IMR-90 (cell line): Measurements from ENCODE around the gene AMPD3. TPM values are rescaled to one million over a fixed set of nuclear protein-coding genes. Genes with fewer than 3 reads are reported as not detected.

Experiments used
- ATAC-seq: fragments of 200-7000 bp; cut with Tn5 transposase; 2 replicates; pipeline ENCODE4 v1.9.1; 2020; ENCODE audit warnings: low read depth, mild to moderate bottlenecking, moderate library complexity
- BruUV-seq: library from RNA; stranded (reverse); fragments of 400-500 nt; replicated peaks from 2 replicates; lab custom pipeline; 2021; lab: Mats Ljungman, UMichigan
- CTCF ChIA-PET: fragments of 300-600 bp; formaldehyde crosslinking; extraction: SDS; loops from one replicate; lab custom pipeline; 2021; ENCODE audit warnings: antibody characterized with exemption; lab: Yijun Ruan, JAX
- POLR2A ChIA-PET: fragments of 300-600 bp; sonication (Branson Sonifier 250); formaldehyde crosslinking; loops from one replicate; lab custom pipeline; 2022; ENCODE audit warnings: antibody characterized with exemption; ENCODE audit not compliant: unreplicated experiment; lab: Charles Lee
- DNase-seq: peaks from one replicate; pipeline ENCODE4 v3.0.0; 2013
- H2AFZ ChIP-seq: replicated peaks from 2 replicates; pipeline ENCODE3; 2013; ENCODE audit warnings: low read length, mild to moderate bottlenecking; ENCODE audit not compliant: poor library complexity
- H2AK5ac ChIP-seq: 2 replicates; pipeline ENCODE4 v1.6.1; 2013; ENCODE audit warnings: low read depth, low read length, inconsistent platforms
- H2AK9ac ChIP-seq: replicated peaks from 2 replicates; pipeline ENCODE3; 2013; ENCODE audit warnings: mild to moderate bottlenecking, low read depth, low read length, moderate library complexity; ENCODE audit not compliant: poor library complexity
- H2BK120ac ChIP-seq: 2 replicates; pipeline ENCODE4 v1.6.1; 2013; ENCODE audit warnings: low read depth, low read length, inconsistent platforms
- H2BK15ac ChIP-seq: 3 replicates; pipeline ENCODE4 v1.6.1; 2013; ENCODE audit warnings: low read depth, low read length, inconsistent platforms
- H2BK20ac ChIP-seq: 2 replicates; pipeline ENCODE4 v1.6.1; 2013; ENCODE audit warnings: low read depth, mild to moderate bottlenecking, inconsistent platforms, low read length, moderate library complexity
- H2BK5ac ChIP-seq: 2 replicates; pipeline ENCODE4 v1.6.1; 2013; ENCODE audit warnings: mild to moderate bottlenecking, low read depth, low read length, inconsistent platforms; ENCODE audit not compliant: poor library complexity, severe bottlenecking
- H3K14ac ChIP-seq: replicated peaks from 2 replicates; pipeline ENCODE4 v1.6.1; 2013; ENCODE audit warnings: low read depth, low read length, inconsistent platforms
- H3K18ac ChIP-seq: 2 replicates; pipeline ENCODE4 v1.6.1; 2013; ENCODE audit warnings: low read depth, low read length, control low read depth
- H3K23ac ChIP-seq: 2 replicates; pipeline ENCODE4 v1.6.1; 2013; ENCODE audit warnings: low read depth, low read length, inconsistent platforms
- H3K27ac ChIP-seq: 2 replicates; pipeline ENCODE4 v1.5.1; 2013; ENCODE audit warnings: mild to moderate bottlenecking, control low read depth, low read length; ENCODE audit not compliant: insufficient read depth
- H3K27me3 ChIP-seq: 2 replicates; pipeline ENCODE4 v1.6.1; 2013; ENCODE audit warnings: low read length; ENCODE audit not compliant: control insufficient read depth, insufficient read depth
- H3K36me3 ChIP-seq: 2 replicates; pipeline ENCODE4 v1.6.1; 2013; ENCODE audit warnings: low read length, mixed read lengths; ENCODE audit not compliant: control insufficient read depth, insufficient read depth
- H3K4ac ChIP-seq: 2 replicates; pipeline ENCODE4 v1.6.1; 2013; ENCODE audit warnings: low read depth, low read length, inconsistent platforms
- H3K4me1 ChIP-seq: 2 replicates; pipeline ENCODE4 v1.6.1; 2013; ENCODE audit warnings: low read length, mixed read lengths; ENCODE audit not compliant: control insufficient read depth, insufficient read depth
- H3K4me2 ChIP-seq: 2 replicates; pipeline ENCODE4 v1.6.1; 2013; ENCODE audit warnings: low read depth, mild to moderate bottlenecking, control low read depth, low read length, moderate library complexity
- H3K4me3 ChIP-seq: 2 replicates; pipeline ENCODE4 v1.5.1; 2013; ENCODE audit warnings: low read depth, mild to moderate bottlenecking, control low read depth, low read length, moderate library complexity; ENCODE audit not compliant: insufficient read depth
- H3K56ac ChIP-seq: 2 replicates; pipeline ENCODE4 v1.6.1; 2013; ENCODE audit warnings: low read length, inconsistent platforms; ENCODE audit not compliant: insufficient read depth; ENCODE audit errors: extremely low read depth
- H3K79me1 ChIP-seq, 2 experiments: 2 replicates each; pipeline ENCODE4 v1.6.1; 2013; ENCODE audit warnings: low read length in 2 of 2, inconsistent platforms in 1 of 2, low read depth in 1 of 2
- H3K9ac ChIP-seq: 2 replicates; pipeline ENCODE4 v1.6.1; 2013; ENCODE audit warnings: low read depth, low read length, control low read depth
- H3K9me1 ChIP-seq: 2 replicates; pipeline ENCODE4 v1.6.1; 2013; ENCODE audit warnings: low read length, inconsistent platforms; ENCODE audit not compliant: insufficient read depth
- H3K9me3 ChIP-seq: 2 replicates; pipeline ENCODE4 v1.6.1; 2013; ENCODE audit warnings: low read length; ENCODE audit not compliant: control insufficient read depth, insufficient read depth
- H4K20me1 ChIP-seq: 2 replicates; pipeline ENCODE4 v1.6.1; 2013; ENCODE audit warnings: low read length, inconsistent platforms; ENCODE audit not compliant: insufficient read depth
- H4K5ac ChIP-seq: 2 replicates; pipeline ENCODE4 v1.6.1; 2013; ENCODE audit warnings: mild to moderate bottlenecking, low read depth, low read length, control low read depth
- H4K8ac ChIP-seq, 2 experiments: 2 replicates each; pipeline ENCODE4 v1.6.1; 2013; ENCODE audit warnings: low read depth in 2 of 2, low read length in 2 of 2, control low read depth in 1 of 2, inconsistent platforms in 1 of 2
- H4K91ac ChIP-seq: 2 replicates; pipeline ENCODE4 v1.6.1; 2013; ENCODE audit warnings: low read depth, low read length, inconsistent platforms; ENCODE audit not compliant: insufficient read depth
- BHLHE40 ChIP-seq: fragments of 150-350 bp; IDR thresholded peaks from 2 replicates; pipeline ENCODE4 v1.6.1; 2016; ENCODE audit warnings: mild to moderate bottlenecking, low read depth, low read length
- CEBPB ChIP-seq: IDR thresholded peaks from 2 replicates; pipeline ENCODE4 v1.6.1; 2012; ENCODE audit warnings: low read depth, low read length, improper control_type of control experiment
- CHD1 ChIP-seq: IDR thresholded peaks from 2 replicates; pipeline ENCODE4 v1.6.1; 2012; ENCODE audit warnings: low read depth, low read length, improper control_type of control experiment
- FOS ChIP-seq: fragments of 150-350 bp; IDR thresholded peaks from 2 replicates; pipeline ENCODE4 v1.6.1; 2016; ENCODE audit warnings: low read depth, low read length
- MAZ ChIP-seq: IDR thresholded peaks from 2 replicates; pipeline ENCODE4 v1.6.1; 2012; ENCODE audit warnings: low read depth, mild to moderate bottlenecking, low read length, improper control_type of control experiment, moderate library complexity, borderline replicate concordance
- NFE2L2 ChIP-seq: fragments of 150-350 bp; IDR thresholded peaks from 2 replicates; pipeline ENCODE4 v1.6.1; 2016; ENCODE audit warnings: low read depth, mild to moderate bottlenecking, low read length
- POLR2A ChIP-seq: IDR thresholded peaks from 2 replicates; pipeline ENCODE4 v1.6.1; 2012; ENCODE audit warnings: mild to moderate bottlenecking, low read depth, low read length
- RAD21 ChIP-seq: IDR thresholded peaks from 2 replicates; pipeline ENCODE4 v1.6.1; 2012; ENCODE audit warnings: low read length, improper control_type of control experiment
- RCOR1 ChIP-seq: IDR thresholded peaks from 2 replicates; pipeline ENCODE4 v1.6.1; 2012; ENCODE audit warnings: mild to moderate bottlenecking, low read length, improper control_type of control experiment; ENCODE audit not compliant: insufficient replicate concordance
- WGBS, 2 experiments: methylation state at CpG; one replicate each; pipeline versions ENCODE4 v1.1.5 to v1.1.7; 2013; ENCODE audit warnings: missing lambda C conversion rate in 2 of 2; ENCODE audit not compliant: insufficient read length in 1 of 2; ENCODE audit errors: extremely low coverage in 2 of 2; 5-methylcytosine and 5-hydroxymethylcytosine counted together
- dilution Hi-C: fragments of 300-500 bp; cut with HindIII; formaldehyde crosslinking; loops from one replicate; pipeline ENCODE4 v1.14.3; 2018; ENCODE audit warnings: low sequenced_read_pairs; ENCODE audit not compliant: unreplicated experiment
- in situ Hi-C: fragments of 300-500 bp; cut with MboI; formaldehyde crosslinking; loops from 3 replicates; pipeline ENCODE4 v1.14.3; 2019; ENCODE audit warnings: low sequenced_read_pairs, inconsistent platforms, mixed read lengths
- intact Hi-C: fragments of 100-400 bp; cut with micrococcal nuclease; formaldehyde crosslinking; loops from 2 replicates; pipeline ENCODE4 v1.10.0; 2022
- polyA plus RNA-seq, 3 experiments: library from polyadenylated mRNA; depleted of rRNA; stranded (reverse); fragments of >200 nt; gene quantifications; 2 replicates each; pipeline ENCODE4 v1.2.3, GENCODE V29; 2012; ENCODE audit warnings: low replicate concordance in 1 of 3
- total RNA-seq: library from RNA; depleted of rRNA; stranded (reverse); fragments of >200 nt; gene quantifications from 2 replicates; pipeline ENCODE4 v1.2.3, GENCODE V29; 2012

AMPD3 gene
- total and polyA plus RNA-seq, 2 of the 4 experiments (the other 2 are of a cell fraction): 8.6 to 12.1 TPM

GRCh38 chr11:10478066-10478465 lies 23.0 kb downstream of the AMPD3 start:
- H2AFZ ChIP-seq: no peak overlapping the region
- no peak overlapping the region for H3K4ac ChIP-seq
- dilution Hi-C loops (no loop called here), in situ Hi-C loops (no loop called here), intact Hi-C loops (no loop called here)
- H4K8ac ChIP-seq: no peak overlapping the region; a peak in 1 of 4 replicates
- peaks cover 8% of the 10 kb centered on the region for H3K4me1 ChIP-seq
- H3K18ac ChIP-seq: no peak overlapping the region
- no peak overlapping the region for H4K91ac ChIP-seq
- TF ChIP-seq NFE2L2: no peak
- TF ChIP-seq POLR2A: no peak
- TF ChIP-seq RAD21: no peak
- TF ChIP-seq RCOR1: no peak
- no peak for TF ChIP-seq FOS
- TF ChIP-seq CEBPB: no peak
- no peak for TF ChIP-seq BHLHE40
- no peak for TF ChIP-seq MAZ
- no peak for TF ChIP-seq CHD1
- H2AK9ac ChIP-seq: no peak overlapping the region
- H3K14ac ChIP-seq: no peak overlapping the region
- no peak overlapping the region for H4K5ac ChIP-seq
- no peak overlapping the region for H3K27ac ChIP-seq
- H3K4me3 ChIP-seq: no peak overlapping the region
- H2BK20ac ChIP-seq: no peak overlapping the region
- no peak overlapping the region for H3K9ac ChIP-seq
- H3K4me2 ChIP-seq: no peak overlapping the region
- no peak overlapping the region for H3K23ac ChIP-seq
- no CpG with 5 or more reads among the region's 3 CpGs for WGBS, 2 experiments
- H3K27me3 ChIP-seq: no peaks in the 10 kb centered on the region
- peaks cover 23% of the 10 kb centered on the region for H4K20me1 ChIP-seq
- no peak overlapping the region for H2BK15ac ChIP-seq
- DNase-seq: no peak
- no TSS peak for BruUV-seq
- no peak overlapping the region for H3K56ac ChIP-seq
- ChIA-PET POLR2A (no interaction called here), CTCF (no interaction called here)
- peaks cover 21% of the 10 kb centered on the region for H3K9me1 ChIP-seq
- H3K36me3 ChIP-seq: peaks cover 42% of the 10 kb centered on the region
- H3K9me3 ChIP-seq: no peaks in the 10 kb centered on the region
- no peak overlapping the region for H2BK120ac ChIP-seq
- no peak overlapping the region; the same call in 1 of the 2 replicates for H2AK5ac ChIP-seq
- no peak for ATAC-seq
- peaks cover 9 to 69% of the 10 kb centered on the region in 2 experiments for H3K79me1 ChIP-seq
- H2BK5ac ChIP-seq: no peak overlapping the region
